ENCODE results near the gene ARX.

DNA sequence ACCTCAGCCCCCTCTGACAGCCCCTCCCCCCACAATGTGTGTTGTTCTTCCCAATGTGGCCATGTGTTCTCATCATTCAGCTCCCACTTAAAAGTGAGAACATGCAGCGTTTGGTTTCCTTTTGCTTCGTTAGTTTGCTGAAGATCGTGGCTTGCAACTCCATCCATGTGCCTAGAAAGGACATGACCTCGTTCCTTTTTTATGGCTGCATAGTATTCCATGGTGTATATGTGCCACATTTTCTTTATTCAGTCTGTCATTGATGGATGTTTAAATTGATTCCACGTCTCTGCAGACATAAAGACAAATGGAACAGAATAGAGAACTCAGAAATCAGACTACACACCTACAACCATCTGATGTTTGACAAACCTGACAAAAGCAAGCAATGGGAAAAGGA, 46.0 kb downstream of the ARX start:
- no peak for TF ChIP-seq POLR2AphosphoS5 (IDR thresholded peaks at IDR 0.05; ENCODE audit: low read depth, low read length)
- no peak for TF ChIP-seq TAF1 (IDR thresholded peaks at IDR 0.05; ENCODE audit: borderline replicate concordance, insufficient read depth, low read length)
- TF ChIP-seq, protein P1, sequence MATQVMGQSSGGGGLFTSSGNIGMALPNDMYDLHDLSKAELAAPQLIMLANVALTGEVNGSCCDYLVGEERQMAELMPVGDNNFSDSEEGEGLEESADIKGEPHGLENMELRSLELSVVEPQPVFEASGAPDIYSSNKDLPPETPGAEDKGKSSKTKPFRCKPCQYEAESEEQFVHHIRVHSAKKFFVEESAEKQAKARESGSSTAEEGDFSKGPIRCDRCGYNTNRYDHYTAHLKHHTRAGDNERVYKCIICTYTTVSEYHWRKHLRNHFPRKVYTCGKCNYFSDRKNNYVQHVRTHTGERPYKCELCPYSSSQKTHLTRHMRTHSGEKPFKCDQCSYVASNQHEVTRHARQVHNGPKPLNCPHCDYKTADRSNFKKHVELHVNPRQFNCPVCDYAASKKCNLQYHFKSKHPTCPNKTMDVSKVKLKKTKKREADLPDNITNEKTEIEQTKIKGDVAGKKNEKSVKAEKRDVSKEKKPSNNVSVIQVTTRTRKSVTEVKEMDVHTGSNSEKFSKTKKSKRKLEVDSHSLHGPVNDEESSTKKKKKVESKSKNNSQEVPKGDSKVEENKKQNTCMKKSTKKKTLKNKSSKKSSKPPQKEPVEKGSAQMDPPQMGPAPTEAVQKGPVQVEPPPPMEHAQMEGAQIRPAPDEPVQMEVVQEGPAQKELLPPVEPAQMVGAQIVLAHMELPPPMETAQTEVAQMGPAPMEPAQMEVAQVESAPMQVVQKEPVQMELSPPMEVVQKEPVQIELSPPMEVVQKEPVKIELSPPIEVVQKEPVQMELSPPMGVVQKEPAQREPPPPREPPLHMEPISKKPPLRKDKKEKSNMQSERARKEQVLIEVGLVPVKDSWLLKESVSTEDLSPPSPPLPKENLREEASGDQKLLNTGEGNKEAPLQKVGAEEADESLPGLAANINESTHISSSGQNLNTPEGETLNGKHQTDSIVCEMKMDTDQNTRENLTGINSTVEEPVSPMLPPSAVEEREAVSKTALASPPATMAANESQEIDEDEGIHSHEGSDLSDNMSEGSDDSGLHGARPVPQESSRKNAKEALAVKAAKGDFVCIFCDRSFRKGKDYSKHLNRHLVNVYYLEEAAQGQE (IDR thresholded peaks at IDR 0.05; ENCODE audit: insufficient read depth in 1 of 2, low read depth in 2 of 2, low read length in 2 of 2): no peak
